Activated CD8-positive, alpha-beta memory T cell treated with anti-CD3 and anti-CD28 coated beads for 24 hours (primary cell): ENCODE results near the gene ZNF513.
"Not testable (repeated sequence)": the region's sequence is repeated elsewhere in the genome, so short reads cannot be mapped to it uniquely, and the experiment has no call there.

ENCODE experiments used
- DNase-seq: peaks from one replicate; pipeline ENCODE4 v3.0.0-alpha.2; 2020

ZNF513 gene

DNA sequence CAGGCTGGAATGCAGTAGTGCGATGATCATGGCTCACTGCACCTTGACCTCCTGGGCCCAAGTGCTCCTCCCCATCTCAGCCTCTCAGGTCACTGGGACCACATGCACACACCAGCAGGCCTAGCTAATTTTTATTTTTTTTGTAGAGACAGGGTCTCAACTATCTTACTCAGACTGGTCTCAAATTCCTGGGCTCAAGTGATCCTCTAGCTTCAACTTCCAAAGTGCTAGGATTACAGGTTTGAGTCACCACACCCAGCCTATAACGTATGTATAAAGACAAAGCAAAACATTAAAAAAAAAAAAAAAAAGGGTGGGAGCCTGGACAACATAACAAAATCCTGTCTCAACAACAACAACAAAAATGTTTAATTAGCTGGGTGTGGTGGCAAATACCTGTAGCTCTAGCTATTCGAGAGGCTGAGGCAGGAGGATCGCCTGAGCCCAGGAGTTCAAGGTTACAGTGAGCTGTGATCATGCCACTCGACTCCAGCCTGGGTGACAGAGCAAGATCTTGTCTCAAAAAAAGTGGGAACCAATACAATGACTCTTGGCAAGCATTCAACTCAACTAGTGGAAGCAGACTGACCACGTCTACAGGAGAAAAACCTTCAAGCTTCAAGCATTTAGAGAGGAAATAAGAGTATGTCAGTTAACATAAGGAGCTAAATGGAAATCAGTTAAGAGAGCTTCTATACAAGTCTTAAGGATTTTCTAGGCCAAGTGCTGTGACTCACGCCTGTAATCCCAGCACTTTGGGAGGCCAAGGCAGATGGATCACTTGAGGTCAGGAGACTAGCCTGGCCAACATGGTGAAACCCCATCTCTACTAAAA, 26.6 kb downstream of the ZNF513 start:
- no peak for DNase-seq

DNA sequence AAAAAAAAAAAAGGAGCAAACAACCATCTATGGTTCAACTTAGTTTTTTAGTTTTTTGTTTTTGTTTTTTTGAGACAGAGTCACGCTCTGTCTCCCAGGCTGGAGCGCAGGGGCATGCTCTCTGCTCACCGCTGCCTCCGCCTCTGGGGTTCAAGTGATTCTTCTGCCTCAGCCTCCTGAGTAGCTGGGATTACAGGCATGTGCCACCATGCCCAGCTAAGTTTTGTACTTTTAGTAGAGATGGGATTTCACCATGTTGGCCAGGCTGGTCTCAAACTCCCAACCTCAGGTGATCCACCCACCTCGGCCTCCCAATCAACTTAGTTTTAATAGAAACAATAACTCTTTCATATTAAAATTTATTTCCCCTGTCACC, 27.2 kb downstream of the ZNF513 start:
- not testable (repeated sequence) for DNase-seq

DNA sequence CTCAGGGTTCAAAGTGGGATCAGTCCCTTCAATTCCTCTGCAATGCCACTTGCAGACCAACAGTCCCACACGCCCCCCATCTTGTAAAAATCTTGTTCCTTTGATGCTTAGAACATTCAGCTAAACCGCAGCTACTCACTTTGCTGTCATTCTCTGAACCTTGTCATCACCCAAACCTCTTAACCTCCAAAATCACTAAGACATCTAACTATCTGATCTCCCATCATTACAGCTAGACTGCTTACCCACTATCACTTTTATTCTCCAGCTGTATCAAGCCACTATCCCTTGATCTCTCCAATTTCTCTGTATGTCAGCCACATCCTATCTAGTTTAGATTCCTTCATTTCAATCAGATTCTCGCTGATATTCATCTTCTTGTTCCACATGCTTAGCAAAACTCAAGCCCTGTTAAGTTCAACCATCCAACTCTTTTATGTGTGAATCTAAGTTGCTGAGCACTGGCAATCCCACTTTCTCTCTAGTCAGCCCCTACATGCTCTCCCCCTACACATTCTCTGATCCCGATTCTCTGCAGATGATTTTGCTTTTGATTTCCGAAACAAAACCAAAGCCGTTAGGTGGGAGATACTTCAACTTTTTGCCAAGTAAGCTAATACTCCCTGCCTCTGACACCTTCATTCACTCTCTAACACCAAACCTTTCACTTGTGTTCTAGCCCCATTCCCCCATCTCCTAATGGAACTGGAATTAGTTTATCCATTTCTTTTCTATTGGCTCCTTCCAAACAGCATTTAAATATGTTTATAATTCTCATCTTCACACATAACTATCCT, 28.5 kb downstream of the ZNF513 start:
- no peak for DNase-seq

DNA sequence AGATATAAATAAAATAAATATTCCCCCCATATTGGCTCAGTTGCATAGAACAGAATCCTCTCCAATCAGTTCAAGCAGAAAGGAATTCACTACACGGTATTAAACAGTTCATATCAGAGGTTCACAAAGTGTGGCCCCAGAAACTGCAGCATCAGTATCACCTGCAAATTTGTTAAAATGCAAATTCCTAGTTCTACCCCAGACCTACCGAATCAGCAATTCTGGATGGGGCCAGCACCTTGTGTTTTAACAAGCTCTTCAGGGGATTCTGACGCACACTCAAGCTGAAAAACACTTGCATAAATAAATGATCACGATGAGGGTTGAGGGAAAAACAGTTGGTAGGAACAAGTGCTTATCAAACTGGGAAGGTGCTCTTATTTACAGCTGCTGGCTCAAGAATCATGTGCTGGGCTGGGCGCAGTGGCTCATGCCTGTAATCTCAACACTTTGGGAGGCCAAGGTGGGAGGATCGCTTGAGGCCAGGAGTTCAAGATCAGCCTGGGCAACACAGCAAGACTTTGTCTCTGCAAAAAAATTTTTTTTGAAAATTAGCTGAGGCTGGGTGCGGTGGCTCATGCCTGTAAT, 30.3 kb downstream of the ZNF513 start:
- DNase-seq: no peak

DNA sequence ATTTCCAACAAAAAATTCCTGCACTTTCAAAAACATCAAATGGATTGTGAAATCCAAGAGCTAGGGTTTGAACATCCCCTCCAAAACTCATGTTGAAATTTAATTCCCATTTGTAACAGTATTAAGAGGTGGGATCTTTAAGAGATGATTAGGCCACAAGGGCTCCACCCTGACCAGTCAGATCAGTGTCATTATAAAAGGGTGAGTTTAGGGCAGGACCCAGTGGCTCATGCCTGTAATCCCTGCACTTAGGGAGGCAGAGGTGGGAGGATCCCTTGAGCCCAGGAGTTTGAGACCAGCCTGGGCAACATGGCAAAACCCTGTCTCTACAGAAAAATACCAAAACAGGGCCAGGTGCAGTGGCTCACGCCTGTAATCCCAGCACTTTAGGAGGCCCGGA, 32.9 kb downstream of the ZNF513 start:
- DNase-seq: no peak

DNA sequence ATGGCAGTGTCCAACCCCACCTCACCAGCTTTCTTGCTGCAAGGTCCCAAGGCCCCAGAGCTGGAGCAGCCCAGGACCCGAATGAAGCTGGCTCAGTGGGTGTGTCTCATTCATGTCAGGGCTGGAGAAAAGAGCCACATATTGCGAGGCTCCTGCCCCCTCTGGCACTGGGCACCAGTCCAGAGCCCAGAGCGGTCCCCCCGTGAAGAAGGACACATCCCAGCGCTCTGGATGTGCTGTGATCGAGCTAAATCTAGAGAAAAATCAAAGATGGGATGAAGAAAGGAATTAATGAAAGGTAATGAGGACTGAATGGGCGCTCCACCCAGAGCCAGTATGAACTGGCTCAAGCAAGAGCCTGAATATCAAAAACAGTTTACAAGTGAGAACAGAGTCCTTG, 44.4 kb downstream of the ZNF513 start:
- DNase-seq: no peak

DNA sequence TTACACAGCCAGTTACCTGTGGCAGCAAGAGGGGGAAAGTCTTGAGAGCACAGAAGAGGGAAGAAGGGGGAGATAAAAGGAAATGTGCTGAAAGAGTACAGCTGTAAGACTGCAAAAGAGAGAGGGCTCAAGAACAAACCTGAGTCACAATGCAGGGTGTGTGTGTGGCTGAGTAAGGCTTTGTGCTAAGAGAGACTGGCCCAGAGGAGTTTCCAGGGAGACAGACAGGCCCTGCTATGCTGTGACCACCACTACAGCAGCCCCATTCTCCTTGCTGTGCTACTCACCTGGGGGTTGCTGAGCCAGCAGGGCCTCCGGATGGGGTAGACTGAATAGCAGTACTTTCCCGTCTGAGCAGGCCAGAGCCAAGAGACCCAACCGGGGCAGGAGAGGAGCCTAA, 45.2 kb downstream of the ZNF513 start:
- no peak for DNase-seq
